Stimulated activated CD4-positive, alpha-beta T cell treated with anti-CD3 and anti-CD28 coated beads, Interleukin-2, amount 100 ng/mL, for 24 hours (primary cell): ENCODE measurements around the gene FANCC.
"Not testable (repeated sequence)": the region's sequence is repeated elsewhere in the genome, so short reads cannot be mapped to it uniquely, and the experiment has no call there.

Experiments used
- DNase-seq, 2 donors: peaks; one replicate each; pipeline ENCODE4 v3.0.0-alpha.2; 2020

FANCC gene

DNA sequence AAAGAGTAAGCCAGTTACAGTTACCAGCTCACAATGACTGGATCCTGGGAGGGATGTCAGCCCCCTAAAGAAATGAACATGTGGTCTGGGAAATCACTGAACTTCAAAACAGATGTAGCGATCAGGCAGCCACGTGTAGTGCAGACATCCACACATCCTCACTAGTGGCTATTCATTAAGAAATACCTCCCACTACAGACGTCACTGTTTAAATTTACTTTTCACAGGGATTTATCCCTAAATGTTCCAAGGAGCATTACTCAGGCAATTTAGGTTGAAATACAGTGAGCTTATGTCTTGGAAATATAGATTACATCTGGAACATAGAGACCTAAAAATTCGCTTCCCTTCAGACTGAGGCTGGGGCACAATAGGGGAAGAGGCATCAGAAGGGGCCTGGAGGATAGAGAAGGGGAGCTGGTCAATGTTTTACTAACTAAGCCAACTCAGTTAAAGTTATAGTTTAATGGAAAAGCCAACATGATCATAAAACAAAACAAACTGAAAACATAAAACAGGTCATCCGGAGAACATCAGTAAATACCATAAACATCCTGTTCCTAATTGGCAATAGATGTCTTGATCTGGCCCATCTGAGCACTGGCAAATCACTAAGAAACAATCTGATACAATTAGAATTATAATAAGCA, 92.3 kb downstream of the FANCC start:
- DNase-seq, result no peak

DNA sequence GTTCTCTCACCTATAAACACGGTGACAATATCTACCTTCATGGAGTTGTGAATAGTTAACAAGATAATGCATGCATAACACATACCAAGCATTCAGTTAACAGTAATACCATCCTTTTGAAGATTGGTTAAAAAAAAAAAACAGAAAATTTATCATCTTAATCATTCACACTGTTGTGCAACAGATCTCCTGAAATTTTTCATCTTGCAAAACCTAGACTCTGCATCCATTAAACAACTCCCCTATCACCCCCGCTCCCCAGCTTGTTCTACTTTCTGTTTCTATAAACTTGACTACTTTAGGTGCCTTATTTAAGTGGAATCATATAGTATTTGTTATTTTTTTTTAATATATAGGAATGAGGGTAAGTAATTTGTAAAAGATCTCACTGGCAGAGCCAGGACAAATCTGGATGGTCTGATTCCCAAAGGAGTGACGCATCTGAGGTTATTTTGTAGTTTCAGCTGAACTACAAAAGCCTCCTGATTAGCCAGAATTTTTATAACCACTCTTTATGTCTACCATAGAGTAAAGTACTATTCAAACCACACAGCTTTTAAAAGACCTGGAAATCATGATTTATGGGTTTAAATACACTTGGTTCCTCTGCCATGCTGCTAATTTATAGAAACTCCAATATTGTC, 93.0 kb downstream of the FANCC start:
- DNase-seq, result no peak

DNA sequence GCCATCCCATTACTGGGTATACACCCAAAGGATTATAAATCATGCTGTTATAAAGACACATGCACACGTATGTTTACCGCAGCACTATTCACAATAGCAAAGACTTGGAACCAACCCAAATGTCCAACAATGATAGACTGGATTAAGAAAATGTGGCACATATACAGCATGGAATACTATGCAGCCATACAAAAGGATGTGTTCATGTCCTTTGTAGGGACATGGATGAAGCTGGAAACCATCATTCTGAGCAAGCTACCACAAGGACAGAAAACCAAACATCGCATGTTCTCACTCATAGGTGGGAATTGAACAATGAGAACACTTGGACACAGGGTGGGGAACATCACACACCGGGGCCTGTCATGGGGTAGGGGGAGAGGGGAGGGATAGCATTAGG, 97.2 kb downstream of the FANCC start:
- DNase-seq, result not testable (repeated sequence)

DNA sequence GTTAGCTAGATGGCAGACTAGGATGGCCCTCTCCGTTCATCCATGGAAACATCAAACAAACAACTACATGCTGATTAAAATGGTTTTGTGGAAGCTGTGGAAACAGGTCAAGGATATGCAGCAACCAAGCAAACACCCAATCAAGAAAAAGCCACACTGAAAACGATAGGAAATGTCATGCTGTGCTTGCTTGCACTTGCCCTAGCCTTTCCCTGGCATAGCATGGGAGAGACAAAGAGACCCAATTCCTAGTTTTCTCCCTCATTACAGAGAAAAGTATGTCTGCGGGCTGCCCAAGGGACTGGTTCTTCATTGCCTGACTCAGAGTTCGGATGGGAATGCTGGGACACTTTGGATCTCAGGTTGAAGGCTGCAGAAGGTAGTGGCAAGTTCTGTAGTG, 98.7 kb downstream of the FANCC start:
- no peak for DNase-seq

DNA sequence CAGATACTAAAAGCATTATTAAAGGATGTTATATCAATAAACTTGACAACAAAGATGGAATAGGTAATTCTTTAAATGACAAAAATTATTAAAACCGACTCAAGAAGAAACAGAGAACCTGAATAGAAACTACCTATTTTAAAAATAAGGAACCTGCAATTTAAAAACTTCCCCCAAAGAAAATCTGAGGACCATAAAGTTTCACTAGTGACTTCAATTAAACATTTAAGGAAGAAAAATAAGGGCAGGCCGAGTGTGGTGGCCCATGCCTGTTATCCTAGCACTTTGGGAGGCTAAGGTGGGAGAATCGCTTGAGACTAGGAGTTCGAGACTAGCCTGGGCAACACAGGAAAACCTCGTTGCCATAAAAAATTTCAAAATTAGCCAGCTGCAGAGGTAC, 99.6 kb downstream of the FANCC start:
- DNase-seq, result no peak

DNA sequence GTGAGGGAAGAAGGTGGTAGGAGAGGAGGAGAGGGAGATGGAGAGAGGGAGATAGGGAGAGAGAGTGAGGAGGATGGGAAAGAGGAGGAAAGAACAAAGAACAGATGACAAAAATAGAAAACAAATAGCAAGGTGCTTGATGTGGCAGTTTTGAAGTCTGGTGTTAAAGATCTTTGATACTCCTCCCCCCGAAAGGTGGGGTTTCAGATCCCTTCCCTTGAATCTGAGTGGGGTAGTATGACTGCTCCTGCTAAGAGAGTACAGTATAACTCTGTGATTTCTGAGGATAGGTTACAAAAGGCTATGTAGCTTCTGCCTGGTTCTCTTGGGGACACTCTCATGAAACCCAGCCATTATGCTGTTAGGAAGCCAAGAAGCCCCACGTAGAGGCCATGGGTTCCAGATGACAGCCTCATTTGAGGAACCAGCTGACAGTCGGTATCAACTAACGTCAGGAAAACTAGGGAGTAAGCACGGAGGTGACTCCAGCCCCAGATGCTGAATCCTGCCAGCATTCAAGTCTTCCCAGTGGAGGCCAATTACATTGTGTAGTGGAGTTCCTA, 102.1 kb downstream of the FANCC start:
- no peak for DNase-seq

DNA sequence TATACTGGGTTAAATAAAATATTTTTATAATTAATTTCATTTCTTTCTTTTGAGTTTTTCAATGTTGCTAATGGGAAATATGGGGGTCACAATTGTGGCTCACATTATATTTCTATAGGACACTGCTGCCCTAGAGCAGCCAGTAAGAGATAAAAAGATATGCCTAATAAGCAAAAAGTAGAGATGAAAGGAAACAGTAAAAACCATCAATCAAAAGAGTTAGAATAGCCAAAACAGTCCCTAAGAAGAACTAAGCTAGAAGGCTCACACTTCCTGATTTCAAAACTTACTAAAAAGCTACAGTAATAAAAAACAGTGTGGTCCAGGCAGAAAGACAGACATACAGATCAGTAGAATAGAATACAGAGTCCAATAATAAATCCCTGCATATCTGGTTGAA, 104.4 kb downstream of the FANCC start:
- no peak for DNase-seq

DNA sequence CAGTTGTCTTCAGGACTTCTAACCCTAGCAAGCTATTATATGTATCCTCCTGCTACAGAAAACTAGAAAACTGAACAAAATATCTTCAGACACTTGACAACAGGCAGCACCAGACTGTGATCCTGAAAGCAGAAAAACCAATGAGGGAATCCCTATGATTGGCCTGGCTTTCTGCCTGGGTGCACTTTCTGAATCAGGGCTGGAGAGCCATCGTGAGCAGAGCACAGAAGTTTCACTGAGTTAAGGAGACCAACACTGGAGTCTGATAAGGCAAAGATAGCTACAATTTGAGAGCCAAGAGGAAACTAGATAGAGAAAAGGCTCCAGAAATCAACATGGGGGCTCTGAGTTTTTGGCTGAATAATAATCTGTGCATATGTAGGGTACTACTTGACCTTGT, 106.5 kb downstream of the FANCC start:
- no peak for DNase-seq

DNA sequence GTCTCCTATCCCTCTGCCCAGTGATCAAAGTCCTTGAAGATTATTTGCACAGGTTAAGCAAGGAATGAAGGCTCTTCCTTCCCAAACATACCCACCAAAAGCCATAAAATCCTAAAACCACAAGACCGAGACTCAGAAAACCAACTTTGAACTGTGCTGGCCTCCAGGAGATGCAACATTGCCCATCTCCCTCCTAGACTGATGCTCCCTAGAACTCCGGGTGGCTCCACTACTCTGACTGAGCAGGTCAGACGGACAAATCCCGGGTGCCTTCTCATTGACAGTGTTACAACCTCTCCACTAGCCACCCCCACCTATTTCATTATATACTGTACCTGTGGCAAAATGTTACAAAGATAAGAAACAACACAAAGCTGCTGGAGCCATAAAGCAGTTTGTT, 110.1 kb downstream of the FANCC start:
- DNase-seq, result no peak

DNA sequence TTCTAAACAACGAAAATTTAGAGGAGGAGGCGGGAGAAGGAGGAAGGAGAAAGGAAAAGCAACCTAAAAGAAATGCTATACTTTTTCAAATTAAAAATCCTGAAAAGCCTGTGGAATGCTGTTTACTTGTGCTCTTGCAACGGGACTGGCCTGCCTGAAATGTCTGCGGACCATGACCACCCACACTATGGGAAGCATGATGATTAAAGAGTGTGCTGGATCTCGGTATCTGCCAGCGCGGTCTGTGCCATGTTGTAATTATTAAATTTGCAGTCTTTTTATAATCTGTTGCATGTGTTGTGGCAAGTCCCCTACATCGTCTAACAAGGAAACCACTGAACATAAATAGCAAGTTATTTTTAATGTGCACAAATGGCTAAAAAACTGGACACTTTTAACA, 111.4 kb downstream of the FANCC start:
- no peak for DNase-seq

DNA sequence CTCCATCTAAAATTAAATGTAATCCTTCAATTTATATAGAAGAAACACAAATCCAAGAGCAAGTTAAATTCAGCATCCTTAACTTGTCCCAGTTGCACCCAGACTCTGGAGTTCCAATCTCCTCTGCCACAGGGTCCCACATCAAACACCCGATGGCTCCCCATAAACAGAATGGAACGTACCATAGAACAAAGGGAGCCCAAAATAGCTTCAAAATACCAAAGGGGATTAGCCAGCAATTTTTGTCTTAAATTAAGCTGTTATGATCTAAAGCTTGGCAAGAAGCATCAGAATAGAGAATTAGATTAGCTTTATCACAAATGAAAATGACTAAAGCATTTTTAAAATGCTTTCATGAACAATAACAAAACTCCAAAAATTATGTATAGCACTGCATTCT, 112.8 kb downstream of the FANCC start:
- no peak for DNase-seq

DNA sequence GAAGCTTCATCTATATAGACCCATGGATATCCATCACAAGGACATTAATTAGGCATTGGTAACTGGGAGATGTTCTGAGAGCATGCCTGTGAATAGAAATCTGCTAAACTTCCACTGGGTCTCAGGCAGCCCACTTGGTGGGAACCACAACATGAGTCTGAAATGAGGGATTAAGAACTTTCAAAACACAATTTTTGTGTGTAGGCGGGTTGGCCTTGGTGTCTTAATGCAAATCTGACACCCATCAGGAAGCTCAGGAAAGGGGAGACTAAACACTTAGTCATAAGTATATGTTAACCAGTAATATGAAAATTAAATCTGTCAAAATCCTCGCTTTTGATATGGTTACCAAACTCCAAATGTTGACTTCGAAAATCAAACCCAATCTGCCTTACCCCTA, 113.2 kb downstream of the FANCC start:
- DNase-seq, result no peak

DNA sequence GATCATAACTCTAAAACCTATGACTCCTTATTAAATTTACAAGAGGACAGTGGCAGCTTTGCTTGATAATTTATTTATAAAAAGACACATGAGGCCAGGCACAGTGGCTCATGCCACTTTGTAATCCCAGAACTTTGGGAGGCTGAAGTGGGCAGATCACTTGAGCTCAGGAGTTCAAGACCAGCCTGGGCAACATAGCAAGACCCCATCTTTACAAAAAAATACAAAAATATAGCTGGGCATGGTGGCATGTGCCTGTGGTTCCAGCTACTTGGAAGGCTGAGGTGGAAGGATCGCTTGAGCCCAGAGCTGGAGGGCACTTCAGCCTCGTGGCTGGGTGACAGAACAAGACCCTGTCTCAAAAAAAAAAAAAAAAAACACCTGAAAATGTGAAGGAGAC, 114.5 kb downstream of the FANCC start:
- not testable (repeated sequence) for DNase-seq

DNA sequence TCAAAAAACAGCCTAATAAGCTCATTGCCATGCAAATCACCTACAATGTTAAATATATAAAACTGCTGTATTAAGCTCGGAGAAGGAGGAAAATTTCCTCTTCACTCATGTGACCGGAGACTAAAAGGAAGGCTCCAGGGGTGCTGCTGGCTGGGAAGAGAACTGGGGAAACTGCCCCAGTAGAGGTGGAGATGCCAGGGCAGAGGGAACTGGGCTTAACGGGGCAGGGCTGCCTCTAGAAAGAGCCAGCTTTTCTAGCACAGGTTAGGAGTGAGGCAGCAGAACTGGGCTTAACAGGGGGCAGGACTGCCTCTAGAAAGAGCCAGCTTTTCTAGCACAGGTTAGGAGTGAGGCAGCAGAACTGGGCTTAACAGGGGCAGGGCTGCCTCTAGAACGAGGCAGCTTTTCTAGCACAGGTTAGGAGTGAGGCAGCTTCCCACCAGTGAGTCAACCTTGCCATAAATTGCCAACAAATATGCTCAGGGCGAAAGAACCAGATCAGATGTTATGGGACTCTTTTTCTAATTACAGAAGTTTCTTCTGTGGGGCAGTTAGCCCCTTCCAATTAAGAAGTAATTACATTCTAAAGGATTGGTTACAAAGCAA, 115.3 kb downstream of the FANCC start:
- DNase-seq, result no peak

DNA sequence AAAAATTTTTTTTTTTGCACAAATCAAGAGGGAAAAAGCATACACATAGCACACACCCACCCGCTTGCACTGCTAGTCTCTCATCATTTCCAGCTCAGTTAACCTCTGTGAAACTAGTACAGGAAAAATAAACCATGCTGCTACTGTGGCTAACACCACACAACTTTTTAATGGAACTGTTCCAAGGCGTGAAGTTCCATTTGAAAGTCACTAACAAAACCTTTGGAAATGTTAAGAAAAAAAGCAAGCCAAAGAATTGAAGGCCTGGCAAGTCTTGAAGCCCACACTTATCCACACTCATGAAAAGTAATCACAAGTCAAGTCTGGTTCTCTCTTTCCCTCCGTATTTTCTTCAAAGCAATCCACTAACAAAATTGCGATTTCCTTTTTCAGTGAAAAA, 116.3 kb downstream of the FANCC start:
- DNase-seq, result no peak

DNA sequence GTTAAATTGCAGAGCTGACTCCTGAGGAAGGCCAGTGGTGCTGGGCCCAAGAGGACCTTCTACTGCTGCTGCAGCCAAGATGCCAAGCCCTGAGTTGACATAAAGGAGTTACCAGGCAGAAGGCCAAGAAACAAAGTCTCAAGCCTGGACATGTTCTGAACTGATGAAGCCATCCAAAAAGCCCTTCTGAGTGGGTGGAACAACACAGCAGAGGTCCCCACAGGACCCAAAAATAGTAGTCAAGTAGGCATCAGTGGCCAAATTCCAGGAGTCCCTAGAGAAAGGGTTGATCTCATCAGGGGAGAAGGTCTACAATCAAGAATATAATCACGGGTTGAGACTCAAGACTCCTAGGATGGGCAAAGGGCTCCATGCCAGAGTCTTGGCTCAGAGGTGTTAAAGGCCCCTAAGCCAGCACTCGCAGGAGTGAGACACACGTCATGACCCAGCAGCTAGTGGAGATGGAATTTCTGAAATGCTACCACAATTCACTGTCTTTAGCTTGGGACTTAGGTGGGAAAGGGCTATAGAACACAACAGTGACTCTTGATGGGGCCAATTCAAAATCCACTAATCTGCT, 119.7 kb downstream of the FANCC start:
- DNase-seq, result no peak

DNA sequence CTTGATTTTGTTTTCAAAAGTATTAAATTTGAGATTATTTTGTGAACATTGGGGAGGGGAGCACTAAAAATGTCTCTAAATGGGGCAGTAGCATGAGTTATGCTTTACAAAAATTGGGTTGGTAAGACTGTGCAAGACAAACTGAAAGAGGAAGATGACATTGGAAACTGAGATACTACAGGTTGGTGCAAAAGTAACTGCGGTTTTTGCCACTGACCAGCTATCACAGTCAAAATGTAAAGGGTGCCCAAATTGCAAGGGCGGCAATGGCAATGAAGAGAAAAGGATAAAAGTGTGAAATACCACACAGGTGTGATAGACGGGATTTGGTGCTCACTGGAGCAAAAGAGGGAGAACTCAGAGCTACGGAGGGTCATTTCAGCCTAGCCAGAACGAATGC, 124.0 kb downstream of the FANCC start:
- no peak for DNase-seq

DNA sequence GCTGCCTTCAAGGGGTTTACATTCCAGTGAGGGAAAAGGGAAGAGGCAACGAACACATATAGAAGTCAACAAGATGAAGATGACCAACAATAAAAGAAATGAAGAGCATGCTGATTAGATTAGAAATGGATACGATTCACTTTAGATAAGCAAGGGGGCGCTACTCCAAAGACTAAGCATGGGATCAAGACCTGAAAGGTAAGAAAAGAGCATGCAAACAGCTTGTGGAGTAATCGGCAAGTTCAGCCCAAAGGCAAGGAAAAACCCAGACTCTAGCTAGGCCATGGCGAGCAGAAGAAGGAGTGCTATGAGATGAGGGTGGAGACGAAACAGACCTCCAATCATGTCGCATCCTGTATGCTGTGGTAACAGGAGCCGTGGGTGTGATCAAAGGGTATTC, 124.4 kb downstream of the FANCC start:
- DNase-seq, result no peak

DNA sequence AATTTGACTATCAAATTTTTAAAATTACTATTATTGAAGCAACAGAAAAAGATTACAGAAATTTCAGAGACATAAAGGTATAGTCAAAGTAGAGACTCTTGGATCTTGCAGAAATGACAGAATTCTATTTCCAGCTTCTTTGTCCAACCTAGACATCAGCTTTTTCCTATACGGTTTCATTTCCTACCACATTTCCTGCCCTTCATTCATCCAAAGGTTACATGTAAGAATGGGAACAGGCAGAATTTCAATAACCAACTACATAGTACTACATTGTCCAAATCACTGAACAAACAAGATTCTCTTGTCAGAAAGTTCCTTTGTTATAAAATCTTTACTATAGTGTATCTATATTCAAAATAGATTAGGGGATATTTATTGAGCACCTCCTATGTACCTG, 124.9 kb downstream of the FANCC start:
- no peak for DNase-seq

DNA sequence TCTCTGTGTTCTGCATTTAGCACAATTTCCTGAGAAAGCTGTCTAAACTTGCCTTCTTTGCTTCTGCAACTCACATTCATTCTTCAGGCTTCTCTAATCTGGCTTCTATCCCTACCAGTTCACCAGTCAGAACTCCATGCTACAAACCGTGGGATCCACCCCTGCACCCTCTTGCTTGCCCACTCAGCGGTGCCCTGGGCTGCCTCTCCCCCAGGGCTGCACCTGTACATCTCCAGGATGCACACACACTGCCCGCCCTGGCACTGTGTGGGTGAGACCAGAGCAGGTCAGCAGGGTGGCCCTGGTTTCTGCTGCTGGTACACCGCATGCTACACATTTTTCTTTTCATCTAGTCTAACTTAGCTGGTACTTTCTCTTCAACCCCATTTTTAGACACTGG, 127.1 kb downstream of the FANCC start:
- no peak for DNase-seq

DNA sequence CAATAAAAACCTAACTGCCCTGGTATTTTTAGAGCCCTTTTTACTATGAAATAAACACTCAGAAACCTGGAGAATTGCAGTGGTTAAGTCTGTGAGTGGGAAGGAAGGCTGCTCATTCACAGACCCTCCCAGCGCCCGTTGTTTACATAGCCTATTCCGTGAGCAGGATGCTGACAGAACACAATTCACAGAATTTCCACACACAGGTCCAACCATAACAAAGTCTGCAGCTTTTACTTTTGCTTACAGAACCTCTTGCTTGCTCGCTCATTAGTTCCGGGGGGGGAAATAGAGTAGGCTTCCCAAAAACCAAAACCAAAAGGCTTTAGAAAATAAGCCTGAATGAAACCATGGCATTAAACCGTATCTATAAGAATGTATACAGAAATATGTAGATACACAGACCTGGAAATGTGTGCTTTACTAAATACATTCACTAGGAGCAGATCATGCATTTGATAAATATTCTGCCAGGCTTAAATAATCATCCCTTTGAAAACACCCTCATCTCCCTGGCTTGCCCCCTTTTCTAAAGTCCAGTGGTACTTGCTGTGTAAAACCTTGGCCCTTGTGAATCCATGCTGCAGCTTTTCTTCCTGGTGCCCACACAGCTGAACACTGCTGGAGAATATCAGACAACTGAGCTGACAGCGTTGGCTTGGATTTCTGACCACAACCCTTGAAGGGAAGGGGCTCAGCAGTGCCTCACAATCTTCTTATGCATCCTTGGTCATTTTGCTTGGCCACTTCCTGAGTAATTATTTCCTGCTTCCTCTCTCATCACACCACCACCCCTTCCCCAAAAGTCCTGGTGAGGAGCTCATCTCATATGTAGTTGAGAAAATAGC, 128.0 kb downstream of the FANCC start:
- no peak for DNase-seq

DNA sequence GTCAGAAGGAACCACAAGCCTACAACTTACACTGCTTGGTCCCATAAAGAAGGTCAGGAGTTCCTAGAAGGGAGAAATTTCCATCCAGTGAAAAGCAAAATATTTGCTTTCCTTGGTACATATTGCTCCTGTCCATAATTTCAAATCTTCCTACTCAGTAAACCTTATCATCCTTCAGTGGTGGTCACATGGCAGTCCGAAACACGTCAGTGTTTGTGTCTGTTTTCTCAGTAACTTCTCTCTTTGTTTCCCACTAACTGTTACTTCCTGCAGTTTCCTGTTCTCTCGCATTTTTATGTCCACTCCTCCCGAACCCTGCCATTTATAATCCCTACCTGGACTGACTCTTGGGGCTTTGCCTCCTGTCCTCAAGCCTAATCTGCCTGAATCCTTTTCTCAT, 129.1 kb downstream of the FANCC start:
- DNase-seq, result no peak

DNA sequence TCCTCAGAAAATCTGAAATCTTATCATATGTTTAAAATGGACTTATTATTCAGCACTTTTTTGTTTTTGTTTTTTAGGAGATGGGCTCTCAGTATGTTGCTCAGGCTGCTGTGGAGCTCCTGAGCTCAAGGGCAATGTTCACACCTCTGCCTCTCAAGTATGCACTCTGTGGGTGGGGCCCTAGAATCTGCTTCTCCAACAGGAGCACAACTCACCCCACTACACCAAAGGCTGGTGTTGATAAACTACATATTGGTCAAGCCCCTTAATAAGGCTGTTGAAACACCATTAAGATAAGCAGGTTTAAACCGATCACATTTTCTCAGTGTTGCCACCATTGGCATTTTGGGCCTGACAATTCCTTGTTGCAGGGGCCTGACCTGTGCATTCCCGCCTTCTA, 131.6 kb downstream of the FANCC start:
- no peak for DNase-seq
